K562 (cell line): ENCODE measurements around the gene FOLH1. TPM values are rescaled to one million over a fixed set of nuclear protein-coding genes. Genes with fewer than 3 reads are reported as not detected.
"Not testable (repeated sequence)": the region's sequence is repeated elsewhere in the genome, so short reads cannot be mapped to it uniquely, and the experiment has no call there.

Experiments
- ATAC-seq: fragments of 200-7000 bp; cut with Tn5 transposase; 3 replicates; pipeline ENCODE4 v1.9.1; 2020; ENCODE audit warnings: moderate library complexity
- BruUV-seq: library from RNA; stranded (reverse); fragments of 400-500 nt; replicated peaks from 2 replicates; lab custom pipeline; 2021; lab: Mats Ljungman, UMichigan
- CTCF ChIA-PET: fragments of 300-600 bp; formaldehyde crosslinking; extraction: SDS; loops from one replicate; lab custom pipeline; 2021; ENCODE audit warnings: low intra/inter-chr PET ratio; lab: Yijun Ruan, JAX
- POLR2A ChIA-PET: fragments of 300-600, 350-650 bp; sonication (Branson Sonifier 250); formaldehyde crosslinking; extraction: SDS; loops from one replicate; lab custom pipeline; 2021; ENCODE audit warnings: antibody characterized with exemption, inconsistent platforms; lab: Yijun Ruan, JAX
- DNase-seq, 4 experiments: peaks; one replicate each; pipeline versions ENCODE4 v3.0.0 to v3.0.0-alpha.2; 2011 to 2018; ENCODE audit warnings: low spot score in 3 of 4, mixed read lengths in 3 of 4; ENCODE audit errors: extremely low read depth in 1 of 4
- FAIRE-seq: peaks from 2 replicates; lab custom pipeline; 2011; peaks lifted over from hg19 to GRCh38; lab: Jason Lieb, UNC
- H2AFZ ChIP-seq: 2 replicates; pipeline ENCODE4 v1.6.0; 2011; ENCODE audit warnings: low read depth, low read length, control low read depth, inconsistent platforms
- H3K27ac ChIP-seq: fragments of 200-600 bp; 3 replicates; pipeline ENCODE4 v1.8.0; 2011; ENCODE audit warnings: low read depth, mild to moderate bottlenecking, control low read depth, inconsistent platforms, low read length, moderate library complexity, mixed read lengths; ENCODE audit errors: extremely low read depth
- H3K27me3 ChIP-seq, 2 experiments: fragments of 300-600 bp in 1 of 2; 2 replicates in 1 of 2; 3 replicates in 1 of 2; pipeline versions ENCODE4 v1.6.0 to v1.8.0; 2011; ENCODE audit warnings: inconsistent platforms in 2 of 2, low read length in 2 of 2, mild to moderate bottlenecking in 1 of 2, mixed read lengths in 1 of 2, moderate library complexity in 1 of 2; ENCODE audit not compliant: control insufficient read depth in 2 of 2, insufficient read depth in 2 of 2
- H3K36me3 ChIP-seq: fragments of 300-600 bp; 3 replicates; pipeline ENCODE4 v1.8.0; 2011; ENCODE audit warnings: mild to moderate bottlenecking, low read length, inconsistent platforms; ENCODE audit not compliant: control insufficient read depth, insufficient read depth
- H3K4me1 ChIP-seq, 2 experiments: fragments of 200-600 bp in 1 of 2; replicated peaks in 1 of 2; 2 replicates in 1 of 2; 3 replicates in 1 of 2; pipeline versions ENCODE4 v1.5.1 to v1.8.0; 2011; ENCODE audit warnings: inconsistent platforms in 2 of 2, low read length in 2 of 2, mild to moderate bottlenecking in 1 of 2, mixed read lengths in 1 of 2, moderate library complexity in 1 of 2; ENCODE audit not compliant: control insufficient read depth in 2 of 2, insufficient read depth in 2 of 2
- H3K4me2 ChIP-seq: 2 replicates; pipeline ENCODE4 v1.6.1; 2011; ENCODE audit warnings: low read length, control low read depth, inconsistent platforms, mixed read lengths; ENCODE audit not compliant: insufficient read depth
- H3K4me3 ChIP-seq: fragments of 200-600 bp; sonication (generic), shearing (Covaris generic); 2 replicates; pipeline ENCODE4 v1.5.1; 2016; ENCODE audit warnings: control low read depth, inconsistent platforms
- H3K79me2 ChIP-seq: fragments of 200-600 bp; 3 replicates; pipeline ENCODE4 v1.8.0; 2011; ENCODE audit warnings: low read length, inconsistent platforms; ENCODE audit not compliant: control insufficient read depth, insufficient read depth
- H3K9ac ChIP-seq, 2 experiments: 2 replicates each; pipeline versions ENCODE4 v1.6.0 to v1.6.1; 2011; ENCODE audit warnings: low read depth in 2 of 2, low read length in 2 of 2, control low read depth in 1 of 2, inconsistent platforms in 1 of 2, mild to moderate bottlenecking in 1 of 2, mixed read lengths in 1 of 2; ENCODE audit not compliant: insufficient read depth in 1 of 2
- H3K9me1 ChIP-seq: one replicate; pipeline ENCODE4 v1.6.0; 2011; ENCODE audit warnings: inconsistent platforms, mild to moderate bottlenecking, low read length, moderate library complexity; ENCODE audit not compliant: control insufficient read depth, insufficient read depth
- H3K9me3 ChIP-seq: replicated peaks from 2 replicates; pipeline ENCODE4 v1.5.1; 2011; ENCODE audit warnings: low read depth, low read length, inconsistent platforms; ENCODE audit not compliant: control insufficient read depth, insufficient read depth
- H4K20me1 ChIP-seq: replicated peaks from 2 replicates; pipeline ENCODE4 v1.6.1; 2011; ENCODE audit warnings: low read length, inconsistent platforms, mixed read lengths; ENCODE audit not compliant: control insufficient read depth, insufficient read depth
- ARNT ChIP-seq, 2 experiments: fragments of 450-650 bp; IDR thresholded peaks; 2 replicates each; pipeline ENCODE4 v1.6.1; 2016; ENCODE audit warnings: mild to moderate bottlenecking in 1 of 2
- BCLAF1 ChIP-seq, 2 experiments: fragments of 450-650 bp in 1 of 2; IDR thresholded peaks; 2 replicates each; pipeline ENCODE4 v1.6.1; 2011 to 2017; ENCODE audit warnings: low read depth in 2 of 2, antibody characterized with exemption in 1 of 2, borderline replicate concordance in 1 of 2, low read length in 1 of 2, mild to moderate bottlenecking in 1 of 2, mixed read lengths in 1 of 2; ENCODE audit not compliant: control insufficient read depth in 1 of 2
- KLF6 ChIP-seq: fragments of 250-450 bp; sonication (Bioruptor Pico); IDR thresholded peaks from 2 replicates; pipeline ENCODE4 v1.4.0; 2020; ENCODE audit warnings: mild to moderate bottlenecking, moderate library complexity, borderline replicate concordance
- MGA ChIP-seq: fragments of 450-650 bp; IDR thresholded peaks from 2 replicates; pipeline ENCODE4 v1.6.1; 2016; ENCODE audit warnings: mild to moderate bottlenecking, moderate library complexity
- ZBTB17 ChIP-seq: fragments of 450-650 bp; formaldehyde crosslinking; IDR thresholded peaks from 2 replicates; pipeline ENCODE4 v1.4.0; 2020; ENCODE audit warnings: mild to moderate bottlenecking
- ZNF232 ChIP-seq: sonication (generic); formaldehyde crosslinking; IDR thresholded peaks from 2 replicates; pipeline ENCODE4 v1.8.0; 2022; ENCODE audit warnings: mild to moderate bottlenecking, missing genetic modification reagents
- WGBS: fragments of 100-300 bp; shearing (Covaris generic); methylation state at CpG from one replicate; pipeline ENCODE4 v1.1.6; 2016; ENCODE audit warnings: low coverage, mixed read lengths; ENCODE audit not compliant: insufficient coverage; ENCODE audit errors: missing lambda C conversion rate; 5-methylcytosine and 5-hydroxymethylcytosine counted together
- in situ Hi-C: fragments of 300-500 bp; cut with MboI; formaldehyde crosslinking; loops from 4 replicates; pipeline ENCODE4 v1.15.0; 2018; ENCODE audit warnings: inconsistent platforms, mixed read lengths
- intact Hi-C: fragments of 100-400 bp; cut with micrococcal nuclease; formaldehyde crosslinking; loops from 2 replicates; pipeline ENCODE4 v1.14.2; 2022
- polyA plus RNA-seq, 8 experiments: library from polyadenylated mRNA; depleted of rRNA in 4 of 8; stranded (reverse) in 5 of 8; unstranded in 3 of 8; fragments of >200 nt; fragmentation: Nextera tagmentation in 2 of 8; fragmentation: Illumina TruSeq in 1 of 8; extraction: Ambion mirVana in 2 of 8; extraction: Trizol in 1 of 8; gene quantifications; 2 replicates each; pipeline versions ENCODE4 v1.2.1 to v1.2.3, GENCODE V29; 2011 to 2014; ENCODE audit warnings: inconsistent platforms in 1 of 8, missing spikeins in 1 of 8
- total RNA-seq, 7 experiments: library from RNA; depleted of rRNA in 6 of 7; stranded (reverse); fragments of >200 nt in 6 of 7; fragmentation: Illumina TruSeq in 2 of 7; extraction: Trizol in 2 of 7; gene quantifications; 2 replicates each; pipeline versions ENCODE4 v1.2.1 to v1.2.3, GENCODE V29; 2011 to 2021; ENCODE audit warnings: low replicate concordance in 1 of 7

Gene FOLH1
- total and polyA plus RNA-seq, 9 of the 15 experiments (the other 6 are each of a cell fraction or from before 2014, with no cell fraction given), result not detected

DNA sequence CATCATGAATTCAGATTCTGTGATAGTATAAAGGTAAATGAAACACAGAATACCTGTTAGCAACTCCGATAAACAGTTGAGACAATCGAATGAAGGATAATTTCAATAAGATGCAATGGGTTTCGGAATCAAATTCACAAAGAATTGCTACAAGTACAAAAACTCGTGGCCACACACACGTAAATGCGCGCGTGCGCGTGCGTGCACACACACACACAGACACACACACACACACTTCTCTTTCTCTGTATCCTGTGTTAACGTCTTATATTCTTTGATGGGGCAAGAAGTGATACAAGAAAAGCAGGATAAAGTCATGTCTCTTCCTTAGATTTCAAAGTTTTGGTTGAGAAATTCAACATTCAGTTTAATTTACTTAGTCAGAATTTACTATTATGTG is 57.2 kb downstream of the FOLH1 start (continued):
- TF ChIP-seq BCLAF1 (IDR thresholded peaks at IDR 0.05; ENCODE audit: borderline replicate concordance in 1 of 2, control insufficient read depth in 1 of 2, low read depth in 2 of 2, low read length in 1 of 2), result no peak
- TF ChIP-seq ZNF232, result no peak
- no peak for TF ChIP-seq ARNT (IDR thresholded peaks at IDR 0.05)
- TF ChIP-seq ZBTB17 (CRISPR knock-in tag), result no peak
- no peak for TF ChIP-seq MGA
- TF ChIP-seq KLF6 (CRISPR knock-in tag), result no peak

GRCh38 chr11:49102356-49102755 is 106.0 kb downstream of the FOLH1 start:
- H2AFZ ChIP-seq, H3K79me2 ChIP-seq, POLR2A ChIA-PET, BruUV-seq, FAIRE-seq, H3K4me1 ChIP-seq, H4K20me1 ChIP-seq, H3K27me3 ChIP-seq, ATAC-seq, H3K9me1 ChIP-seq, DNase-seq, CTCF ChIA-PET, H3K9me3 ChIP-seq, in situ Hi-C loops, H3K4me3 ChIP-seq, intact Hi-C loops, H3K4me2 ChIP-seq, H3K9ac ChIP-seq, H3K27ac ChIP-seq, H3K36me3 ChIP-seq: not testable (repeated sequence)
- WGBS, result 1% methylated on average over 16 of the region's 24 CpGs
